ENCODE measurements around the gene GRM4.
A peak's percentile ranks its signal among the peaks of the same experiment; 100 is the strongest.

The GRM4 gene

GRCh38 chr6:34090529-34090928, 55.4 kb downstream of the GRM4 start:
- H3K79me2 ChIP-seq (ENCODE audit: control insufficient read depth, insufficient read depth, low read length) = no peaks in the 10 kb centered on the region
- H4K8ac ChIP-seq (ENCODE audit: low read depth, low read length) = no peak overlapping the region
- no peak overlapping the region for H2BK5ac ChIP-seq (ENCODE audit: low read length)
- WGBS (ENCODE audit: extremely low coverage, insufficient coverage, low lambda C conversion rate) = no CpG with 5 or more reads among the region's 9 CpGs
- DNase-seq = no peak
- H3K27me3 ChIP-seq (ENCODE audit: insufficient read depth, low read length, poor library complexity) = no peaks in the 10 kb centered on the region
- no peak overlapping the region for H3K4ac ChIP-seq (ENCODE audit: low read depth, low read length)
- H3K56ac ChIP-seq (ENCODE audit: low read length) = no peak overlapping the region
- H4K5ac ChIP-seq (ENCODE audit: low read length) = no peak overlapping the region
- H3K9ac ChIP-seq (ENCODE audit: low read length) = no peak overlapping the region
- H3K4me3 ChIP-seq (ENCODE audit: low read length) = no peak overlapping the region
- H3K18ac ChIP-seq (ENCODE audit: low read length) = no peak overlapping the region
- H3K23ac ChIP-seq (ENCODE audit: low read length) = no peak overlapping the region
- H3K27ac ChIP-seq (ENCODE audit: low read depth, low read length) = no peak overlapping the region
- no peaks in the 10 kb centered on the region for H3K79me1 ChIP-seq (ENCODE audit: low read length)
- no peak overlapping the region for H2AK5ac ChIP-seq (ENCODE audit: low read length)
- H3K4me2 ChIP-seq (ENCODE audit: low read length) = no peak overlapping the region
- H2BK15ac ChIP-seq (replicated peaks; ENCODE audit: low read depth) = no peak overlapping the region
- no peaks in the 10 kb centered on the region for H3K36me3 ChIP-seq (ENCODE audit: control insufficient read depth, insufficient read depth, low read length)
- no peaks in the 10 kb centered on the region for H3K4me1 ChIP-seq (ENCODE audit: control insufficient read depth, low read depth, low read length)
- no peak overlapping the region for H2BK120ac ChIP-seq (ENCODE audit: low read depth, low read length)

DNA sequence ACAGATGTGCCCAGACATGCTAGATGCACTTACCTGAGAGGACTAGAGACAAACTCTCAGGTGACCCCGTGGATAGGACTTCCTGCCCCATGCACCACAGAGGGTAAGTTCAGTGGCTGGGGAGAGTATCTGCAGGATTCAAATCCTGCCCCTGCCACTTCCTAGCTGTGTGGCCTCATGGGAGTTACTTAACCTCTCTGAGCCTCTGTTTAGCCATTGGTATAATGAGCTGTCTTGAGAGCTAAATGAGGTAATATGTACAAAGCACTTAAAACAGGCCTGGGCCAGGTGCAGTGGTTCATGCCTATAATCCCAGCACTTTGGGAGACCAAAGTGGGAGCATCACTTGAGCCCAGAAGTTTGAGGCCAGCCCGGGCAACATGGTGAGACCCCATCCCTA, 59.3 kb downstream of the GRM4 start:
- DNase-seq = no peak
- Histone ChIP-seq H3K4me1 (ENCODE audit: control insufficient read depth, low read depth, low read length) (no peaks in the 10 kb centered on the region), H3K4ac (ENCODE audit: low read depth, low read length) (no peak overlapping the region), H2BK15ac (replicated peaks; ENCODE audit: low read depth) (no peak overlapping the region), H4K8ac (ENCODE audit: low read depth, low read length) (no peak overlapping the region), H3K9ac (ENCODE audit: low read length) (no peak overlapping the region), H3K79me2 (ENCODE audit: control insufficient read depth, insufficient read depth, low read length) (no peaks in the 10 kb centered on the region), H2BK5ac (ENCODE audit: low read length) (no peak overlapping the region), H3K27ac (ENCODE audit: low read depth, low read length) (no peak overlapping the region), H2AK5ac (ENCODE audit: low read length) (no peak overlapping the region), H3K56ac (ENCODE audit: low read length) (no peak overlapping the region), H2BK120ac (ENCODE audit: low read depth, low read length) (no peak overlapping the region), H3K36me3 (ENCODE audit: control insufficient read depth, insufficient read depth, low read length) (no peaks in the 10 kb centered on the region), H3K79me1 (ENCODE audit: low read length) (no peaks in the 10 kb centered on the region), H4K5ac (ENCODE audit: low read length) (no peak overlapping the region), H3K27me3 (ENCODE audit: insufficient read depth, low read length, poor library complexity) (no peaks in the 10 kb centered on the region), H3K23ac (ENCODE audit: low read length) (no peak overlapping the region), H3K4me3 (ENCODE audit: low read length) (no peak overlapping the region), H3K18ac (ENCODE audit: low read length) (no peak overlapping the region), H3K4me2 (ENCODE audit: low read length) (no peak overlapping the region)
- WGBS (ENCODE audit: extremely low coverage, insufficient coverage, low lambda C conversion rate) = no CpG with 5 or more reads among the region's 2 CpGs

DNA sequence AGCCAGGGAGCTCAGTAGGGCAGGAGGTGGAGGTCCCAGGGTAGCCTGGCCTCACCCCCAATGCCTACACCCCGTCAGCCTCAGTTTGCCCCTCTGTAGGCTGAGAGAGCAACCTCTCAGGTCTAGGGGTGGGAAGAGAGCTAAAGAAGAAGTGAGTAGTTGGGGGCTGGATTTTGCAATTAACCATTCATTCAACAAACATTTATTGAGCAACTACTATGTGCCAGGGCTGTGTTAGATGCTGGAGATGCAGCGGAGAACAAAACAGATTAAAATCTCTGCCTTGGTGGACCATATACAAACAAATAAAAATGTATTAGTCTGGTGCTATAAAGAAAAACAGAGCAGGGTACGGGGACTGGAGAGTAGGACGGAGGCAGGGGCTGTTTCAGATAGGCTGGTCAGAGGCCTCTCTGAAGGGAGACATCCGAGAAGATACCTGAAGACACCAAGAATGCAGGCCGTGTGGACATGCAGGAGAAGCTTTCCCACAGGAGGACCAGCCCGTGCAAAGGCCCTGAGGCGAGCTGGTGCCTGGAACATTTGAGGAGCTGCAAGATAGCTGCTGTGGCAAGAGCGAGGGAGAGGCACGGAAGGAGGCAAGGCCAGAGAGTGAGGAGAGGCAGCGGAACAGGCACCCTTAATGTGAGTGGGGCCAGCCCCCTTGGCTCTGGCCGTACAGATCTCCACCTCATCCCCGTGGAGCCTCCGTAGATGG, 60.3 kb downstream of the GRM4 start:
- H3K79me1 ChIP-seq (ENCODE audit: low read length) = no peaks in the 10 kb centered on the region
- H3K9ac ChIP-seq (ENCODE audit: low read length) = no peak overlapping the region
- H3K4ac ChIP-seq (ENCODE audit: low read depth, low read length) = no peak overlapping the region
- H3K56ac ChIP-seq (ENCODE audit: low read length) = no peak overlapping the region
- no peak overlapping the region for H4K8ac ChIP-seq (ENCODE audit: low read depth, low read length)
- no peak overlapping the region for H3K18ac ChIP-seq (ENCODE audit: low read length)
- H2AK5ac ChIP-seq (ENCODE audit: low read length) = no peak overlapping the region
- no peaks in the 10 kb centered on the region for H3K79me2 ChIP-seq (ENCODE audit: control insufficient read depth, insufficient read depth, low read length)
- H3K27ac ChIP-seq (ENCODE audit: low read depth, low read length) = no peak overlapping the region
- H3K23ac ChIP-seq (ENCODE audit: low read length) = no peak overlapping the region
- no peak overlapping the region for H2BK120ac ChIP-seq (ENCODE audit: low read depth, low read length)
- H4K5ac ChIP-seq (ENCODE audit: low read length) = no peak overlapping the region
- H3K4me3 ChIP-seq (ENCODE audit: low read length) = no peak overlapping the region
- no peak overlapping the region for H3K4me2 ChIP-seq (ENCODE audit: low read length)
- no CpG with 5 or more reads among the region's 14 CpGs for WGBS (ENCODE audit: extremely low coverage, insufficient coverage, low lambda C conversion rate)
- no peaks in the 10 kb centered on the region for H3K36me3 ChIP-seq (ENCODE audit: control insufficient read depth, insufficient read depth, low read length)
- H3K4me1 ChIP-seq (ENCODE audit: control insufficient read depth, low read depth, low read length) = no peaks in the 10 kb centered on the region
- no peaks in the 10 kb centered on the region for H3K27me3 ChIP-seq (ENCODE audit: insufficient read depth, low read length, poor library complexity)
- no peak overlapping the region for H2BK5ac ChIP-seq (ENCODE audit: low read length)
- DNase-seq = no peak
- H2BK15ac ChIP-seq (replicated peaks; ENCODE audit: low read depth) = no peak overlapping the region

GRCh38 chr6:34084591-34085290, 61.1 kb downstream of the GRM4 start:
- Histone ChIP-seq H2AK5ac (ENCODE audit: low read length) (no peak overlapping the region), H4K8ac (ENCODE audit: low read depth, low read length) (no peak overlapping the region), H3K79me1 (ENCODE audit: low read length) (no peaks in the 10 kb centered on the region), H3K4me2 (ENCODE audit: low read length) (no peak overlapping the region), H3K4me3 (ENCODE audit: low read length) (no peak overlapping the region), H3K9ac (ENCODE audit: low read length) (no peak overlapping the region), H3K4me1 (ENCODE audit: control insufficient read depth, low read depth, low read length) (no peaks in the 10 kb centered on the region), H3K27ac (ENCODE audit: low read depth, low read length) (no peak overlapping the region), H3K36me3 (ENCODE audit: control insufficient read depth, insufficient read depth, low read length) (no peaks in the 10 kb centered on the region), H3K56ac (ENCODE audit: low read length) (no peak overlapping the region), H2BK5ac (ENCODE audit: low read length) (no peak overlapping the region), H3K79me2 (ENCODE audit: control insufficient read depth, insufficient read depth, low read length) (no peaks in the 10 kb centered on the region), H3K18ac (ENCODE audit: low read length) (no peak overlapping the region), H3K4ac (ENCODE audit: low read depth, low read length) (no peak overlapping the region), H3K23ac (ENCODE audit: low read length) (no peak overlapping the region), H4K5ac (ENCODE audit: low read length) (no peak overlapping the region), H2BK120ac (ENCODE audit: low read depth, low read length) (no peak overlapping the region), H2BK15ac (replicated peaks; ENCODE audit: low read depth) (no peak overlapping the region), H3K27me3 (ENCODE audit: insufficient read depth, low read length, poor library complexity) (no peaks in the 10 kb centered on the region)
- DNase-seq = no peak
- no CpG with 5 or more reads among the region's 13 CpGs for WGBS (ENCODE audit: extremely low coverage, insufficient coverage, low lambda C conversion rate)

DNA sequence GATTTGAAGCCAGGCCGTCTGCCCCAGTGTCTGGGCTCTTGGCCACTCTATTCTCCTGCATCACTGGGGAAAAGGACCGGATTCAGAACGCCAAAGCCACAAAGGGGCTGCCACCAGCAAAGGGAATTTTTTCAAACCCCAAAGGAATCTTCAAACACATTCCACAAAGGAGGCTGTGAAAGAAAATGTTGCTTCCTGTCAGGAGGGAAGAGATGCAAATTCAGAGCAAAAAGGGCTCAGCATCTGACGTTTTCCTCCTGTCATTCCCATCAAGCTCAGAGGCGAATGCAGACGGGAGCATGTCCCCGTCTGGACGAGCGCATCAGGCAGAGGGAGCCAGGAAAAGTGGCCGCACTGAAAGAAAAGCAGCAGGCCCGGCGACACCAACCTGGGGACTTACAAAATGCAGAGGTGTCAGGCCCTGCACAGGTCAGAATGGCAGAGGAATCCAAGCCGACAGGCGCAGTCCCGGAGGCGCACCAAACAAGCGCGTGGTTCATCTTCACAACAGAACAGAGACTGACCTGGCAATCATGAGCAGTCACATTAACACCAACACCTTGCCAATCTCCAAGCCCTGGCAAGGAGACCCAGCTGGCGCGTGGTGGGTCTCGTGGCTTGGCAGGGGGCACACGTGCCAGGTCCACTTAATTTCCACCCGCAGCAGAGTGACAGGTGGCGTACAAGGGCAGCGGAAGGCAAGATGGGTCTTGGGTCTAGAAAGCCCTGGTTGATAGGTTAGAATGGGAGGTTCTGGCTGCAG, 62.8 kb downstream of the GRM4 start:
- H2BK5ac ChIP-seq (ENCODE audit: low read length) = no peak overlapping the region
- no peaks in the 10 kb centered on the region for H3K27me3 ChIP-seq (ENCODE audit: insufficient read depth, low read length, poor library complexity)
- no peaks in the 10 kb centered on the region for H3K4me1 ChIP-seq (ENCODE audit: control insufficient read depth, low read depth, low read length)
- H3K79me1 ChIP-seq (ENCODE audit: low read length) = no peaks in the 10 kb centered on the region
- no peaks in the 10 kb centered on the region for H3K79me2 ChIP-seq (ENCODE audit: control insufficient read depth, insufficient read depth, low read length)
- no peak overlapping the region for H4K8ac ChIP-seq (ENCODE audit: low read depth, low read length)
- H3K18ac ChIP-seq (ENCODE audit: low read length) = no peak overlapping the region
- H3K36me3 ChIP-seq (ENCODE audit: control insufficient read depth, insufficient read depth, low read length) = no peaks in the 10 kb centered on the region
- H3K27ac ChIP-seq (ENCODE audit: low read depth, low read length) = no peak overlapping the region
- no peak overlapping the region for H3K4me3 ChIP-seq (ENCODE audit: low read length)
- no peak overlapping the region for H2AK5ac ChIP-seq (ENCODE audit: low read length)
- no peak overlapping the region for H2BK15ac ChIP-seq (replicated peaks; ENCODE audit: low read depth)
- H2BK120ac ChIP-seq (ENCODE audit: low read depth, low read length) = no peak overlapping the region
- no peak overlapping the region for H3K4ac ChIP-seq (ENCODE audit: low read depth, low read length)
- no peak overlapping the region for H3K9ac ChIP-seq (ENCODE audit: low read length)
- WGBS (ENCODE audit: extremely low coverage, insufficient coverage, low lambda C conversion rate) = no CpG with 5 or more reads among the region's 25 CpGs
- peak; percentile 65 for DNase-seq
- H3K23ac ChIP-seq (ENCODE audit: low read length) = no peak overlapping the region
- H3K4me2 ChIP-seq (ENCODE audit: low read length) = no peak overlapping the region
- H3K56ac ChIP-seq (ENCODE audit: low read length) = no peak overlapping the region
- H4K5ac ChIP-seq (ENCODE audit: low read length) = no peak overlapping the region
